H1 (cell line): Measurements from ENCODE around the gene RGS14. TPM values are rescaled to one million over a fixed set of nuclear protein-coding genes. Genes with fewer than 3 reads are reported as not detected.

ENCODE experiments used
- ATF3 ChIP-seq: IDR thresholded peaks from 2 replicates; pipeline ENCODE4 v1.6.1; 2011; ENCODE audit warnings: low read depth, mild to moderate bottlenecking, low read length; ENCODE audit not compliant: insufficient read depth
- BCL11A ChIP-seq, 2 experiments: IDR thresholded peaks; one replicate each; pipeline ENCODE4 v1.6.1; 2011; ENCODE audit warnings: low read depth in 2 of 2, low read length in 2 of 2, mild to moderate bottlenecking in 2 of 2
- CTBP2 ChIP-seq: IDR thresholded peaks from 2 replicates; pipeline ENCODE4 v1.7.0; 2011; ENCODE audit warnings: borderline replicate concordance, mild to moderate bottlenecking, moderate library complexity, mixed read lengths, low read length; ENCODE audit not compliant: insufficient read depth, insufficient read length
- CTCF ChIP-seq, 3 experiments: IDR thresholded peaks; 1 replicate in 2 of 3; 2 replicates in 1 of 3; pipeline versions ENCODE4 v1.5.1 to v1.6.1; 2011; ENCODE audit warnings: low read length in 3 of 3, mild to moderate bottlenecking in 3 of 3, inconsistent platforms in 2 of 3, low read depth in 1 of 3, moderate library complexity in 1 of 3; ENCODE audit not compliant: insufficient read depth in 1 of 3; ENCODE audit errors: control extremely low read depth in 1 of 3
- EP300 ChIP-seq, 2 experiments: IDR thresholded peaks; 1 replicate in 1 of 2; 2 replicates in 1 of 2; pipeline ENCODE4 v1.6.1; 2011 to 2012; ENCODE audit warnings: low read depth in 2 of 2, low read length in 2 of 2, mild to moderate bottlenecking in 2 of 2, borderline replicate concordance in 1 of 2, inconsistent platforms in 1 of 2, moderate library complexity in 1 of 2
- HDAC6 ChIP-seq: IDR thresholded peaks from one replicate; pipeline ENCODE4 v1.7.1; 2012; ENCODE audit warnings: low read depth, mild to moderate bottlenecking, inconsistent platforms, low read length, moderate library complexity
- POLR2AphosphoS5 ChIP-seq: IDR thresholded peaks from 2 replicates; pipeline ENCODE4 v1.6.1; 2011; ENCODE audit warnings: low read depth, low read length
- SAP30 ChIP-seq: fragments of 300-600 bp; sonication (generic); IDR thresholded peaks from 2 replicates; pipeline ENCODE4 v1.7.1; 2012; ENCODE audit warnings: low read length, moderate library complexity, mild to moderate bottlenecking, inconsistent platforms; ENCODE audit not compliant: insufficient read depth, insufficient replicate concordance
- SIN3A ChIP-seq, 2 experiments: IDR thresholded peaks in 1 of 2; conservative IDR thresholded peaks in 1 of 2; 2 replicates each; pipeline ENCODE4 v1.6.1; 2011 to 2012; ENCODE audit warnings: low read length in 2 of 2, improper control_type of control experiment in 1 of 2, low read depth in 1 of 2, mild to moderate bottlenecking in 1 of 2
- SP4 ChIP-seq: IDR thresholded peaks from 2 replicates; pipeline ENCODE4 v1.6.1; 2012; ENCODE audit warnings: low read length, inconsistent platforms
- SRF ChIP-seq: IDR thresholded peaks from 2 replicates; pipeline ENCODE4 v1.6.1; 2011; ENCODE audit warnings: mild to moderate bottlenecking, low read depth, low read length, moderate library complexity
- TAF7 ChIP-seq: optimal IDR thresholded peaks from 2 replicates; pipeline ENCODE3; 2011; ENCODE audit warnings: low read depth, mild to moderate bottlenecking, inconsistent platforms, low read length, moderate library complexity, borderline replicate concordance
- polyA plus RNA-seq, 7 experiments: library from polyadenylated mRNA; depleted of rRNA in 3 of 7; stranded (reverse) in 5 of 7; unstranded in 2 of 7; fragments of >200 nt in 5 of 7; fragments of 200-250 nt in 2 of 7; gene quantifications; 1 replicate in 5 of 7; 2 replicates in 1 of 7; 4 replicates in 1 of 7; pipeline versions ENCODE4 v1.2.1 to v1.2.3, GENCODE V29; 2011 to 2013; ENCODE audit warnings: missing spikeins in 2 of 7, mixed read lengths in 2 of 7
- total RNA-seq: library from RNA; stranded (reverse); fragmentation: NEBNext Ultra II Directional; extraction: Animal tissue kit (Norgen Biotek cat#: 25700); gene quantifications from 2 replicates; pipeline ENCODE4 v1.2.1, GENCODE V29; 2021

Gene RGS14
- total and polyA plus RNA-seq, 2 of the 8 experiments (the other 6 are each of a cell fraction or from before 2014, with no cell fraction given) = 24.4 to 46.1 TPM

DNA sequence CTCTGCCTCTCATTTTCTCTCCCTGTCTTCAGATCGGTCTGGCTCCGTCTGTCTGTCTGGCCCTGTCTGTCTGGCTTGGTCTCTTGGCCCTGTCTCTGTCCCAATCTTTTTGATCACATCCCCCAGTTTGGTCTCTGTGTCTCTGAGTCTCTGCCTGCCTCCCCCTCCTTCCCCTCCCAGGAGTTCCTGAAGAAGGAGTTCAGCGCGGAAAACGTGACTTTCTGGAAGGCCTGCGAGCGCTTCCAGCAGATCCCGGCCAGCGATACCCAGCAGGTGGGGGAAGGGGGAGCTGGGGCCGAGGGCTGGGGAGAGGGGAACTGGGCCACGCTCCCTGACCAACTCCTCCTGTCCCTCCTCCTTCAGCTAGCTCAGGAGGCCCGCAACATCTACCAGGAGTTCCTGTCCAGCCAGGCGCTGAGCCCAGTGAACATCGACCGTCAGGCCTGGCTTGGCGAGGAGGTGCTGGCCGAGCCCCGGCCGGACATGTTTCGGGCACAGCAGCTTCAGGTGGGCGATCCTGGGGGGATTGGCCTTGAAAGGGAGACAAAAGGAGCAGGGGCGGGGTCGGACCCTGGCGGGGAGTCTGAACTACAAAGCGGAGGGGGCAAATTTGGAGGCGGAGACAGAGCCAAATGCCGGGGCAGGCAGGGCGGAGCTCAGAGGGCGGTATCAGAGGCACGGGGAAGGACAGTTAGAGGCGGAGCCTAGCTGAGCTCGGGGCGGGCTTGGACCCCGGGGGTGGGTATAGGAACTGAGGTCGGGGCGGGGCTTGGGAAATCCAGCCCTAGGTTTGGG lies 9.0 kb downstream of the RGS14 start (continued):
- TF ChIP-seq BCL11A (IDR thresholded peaks at IDR 0.05; ENCODE audit: low read depth in 2 of 2, low read length in 2 of 2) (no peak), CTBP2 (no peak), CTCF (IDR thresholded peaks at IDR 0.05; ENCODE audit: control extremely low read depth in 1 of 3, insufficient read depth in 1 of 3, low read depth in 1 of 3, low read length in 3 of 3) (no peak), SAP30 (no peak), HDAC6 (no peak), SRF (no peak), SP4 (peak; percentile 60; the same call in 1 of the 2 replicates), EP300 (IDR thresholded peaks at IDR 0.05; ENCODE audit: borderline replicate concordance in 1 of 2, low read depth in 2 of 2, low read length in 2 of 2) (peak in 1 of 2 experiments; percentile 18; a peak in 1 of 3 replicates), ATF3 (no peak), POLR2AphosphoS5 (peak; percentile 68), SIN3A (conservative IDR thresholded peaks at IDR 0.05 in 1 of 2, IDR thresholded peaks at IDR 0.05 in 1 of 2; ENCODE audit: low read depth in 1 of 2, low read length in 2 of 2) (peak; percentile 27 to 60; a peak in 1 of 4 replicates), TAF7 (peak; percentile 61)
